Loucy (cell line): Measurements from ENCODE around the gene SERPINF2.

Source experiments
- H2AFZ ChIP-seq: fragments of 200-600 bp; sonication (generic); 2 replicates; pipeline ENCODE4 v1.6.0; 2016; ENCODE audit warnings: antibody characterized with exemption, mild to moderate bottlenecking, low read length, moderate library complexity
- H3F3A ChIP-seq: fragments of 200-600 bp; 2 replicates; pipeline ENCODE4 v1.6.0; 2016; ENCODE audit warnings: antibody characterized with exemption, low read depth, mild to moderate bottlenecking
- H3K27me3 ChIP-seq: fragments of 200-600 bp; sonication (generic); 2 replicates; pipeline ENCODE4 v1.6.1; 2014; ENCODE audit warnings: low read length, mild to moderate bottlenecking; ENCODE audit not compliant: insufficient read depth, poor library complexity, severe bottlenecking
- H3K36me3 ChIP-seq: fragments of 200-600 bp; sonication (generic); 2 replicates; pipeline ENCODE4 v1.6.1; 2016; ENCODE audit warnings: low read length; ENCODE audit not compliant: insufficient read depth
- H3K4me1 ChIP-seq: fragments of 200-600 bp; sonication (generic); 2 replicates; pipeline ENCODE4 v1.5.1; 2014; ENCODE audit warnings: low read length, mild to moderate bottlenecking; ENCODE audit not compliant: insufficient read depth, poor library complexity, severe bottlenecking
- H3K4me2 ChIP-seq: fragments of 200-600 bp; sonication (generic); 2 replicates; pipeline ENCODE4 v1.6.0; 2014; ENCODE audit warnings: antibody characterized with exemption, low read length, low read depth, mild to moderate bottlenecking; ENCODE audit not compliant: poor library complexity, severe bottlenecking
- H3K4me3 ChIP-seq: fragments of 200-600 bp; sonication (generic); 2 replicates; pipeline ENCODE4 v1.5.1; 2014; ENCODE audit warnings: low read length, mild to moderate bottlenecking, mixed read lengths; ENCODE audit not compliant: poor library complexity, severe bottlenecking
- H3K79me2 ChIP-seq: fragments of 200-600 bp; sonication (generic); 2 replicates; pipeline ENCODE4 v1.6.1; 2014; ENCODE audit warnings: low read length; ENCODE audit not compliant: insufficient read depth
- H3K9ac ChIP-seq: fragments of 200-600 bp; sonication (generic); 2 replicates; pipeline ENCODE4 v1.6.0; 2014; ENCODE audit warnings: mild to moderate bottlenecking, low read depth, low read length, moderate library complexity; ENCODE audit not compliant: poor library complexity, severe bottlenecking
- H3K9me2 ChIP-seq: fragments of 200-600 bp; sonication (generic); replicated peaks from 2 replicates; pipeline ENCODE4 v1.6.1; 2016; ENCODE audit warnings: low read depth, low read length, mixed read lengths
- H3K9me3 ChIP-seq: fragments of 200-600 bp; sonication (generic); 2 replicates; pipeline ENCODE4 v1.6.1; 2014; ENCODE audit warnings: mild to moderate bottlenecking, antibody characterized with exemption, low read length, low read depth; ENCODE audit not compliant: insufficient read depth
- H4K20me1 ChIP-seq: fragments of 200-600 bp; sonication (generic); 2 replicates; pipeline ENCODE4 v1.6.0; 2014; ENCODE audit warnings: antibody characterized with exemption, low read length, mild to moderate bottlenecking; ENCODE audit not compliant: insufficient read depth, poor library complexity, severe bottlenecking
- CTCF ChIP-seq: fragments of 200-600 bp; sonication (generic); conservative IDR thresholded peaks from 2 replicates; pipeline ENCODE4 v1.5.1; 2014; ENCODE audit warnings: mild to moderate bottlenecking, antibody characterized with exemption, low read length
- EZH2phosphoT487 ChIP-seq: fragments of 200-600 bp; IDR thresholded peaks from 2 replicates; pipeline ENCODE4 v1.6.1; 2018; ENCODE audit warnings: antibody characterized with exemption, mild to moderate bottlenecking, moderate library complexity, borderline replicate concordance

SERPINF2 gene

GRCh38 chr17:1753767-1754429 is 11.2 kb downstream of the SERPINF2 start:
- no peak overlapping the region for H3K9ac ChIP-seq
- H4K20me1 ChIP-seq: no peaks in the 10 kb centered on the region
- no peak overlapping the region for H3K4me3 ChIP-seq
- H3F3A ChIP-seq: no peaks in the 10 kb centered on the region
- H3K79me2 ChIP-seq: no peaks in the 10 kb centered on the region
- no peaks in the 10 kb centered on the region for H3K9me3 ChIP-seq
- TF ChIP-seq CTCF: no peak
- TF ChIP-seq EZH2phosphoT487: no peak
- no peak overlapping the region for H2AFZ ChIP-seq
- H3K27me3 ChIP-seq: no peaks in the 10 kb centered on the region
- no peaks in the 10 kb centered on the region for H3K4me1 ChIP-seq
- H3K9me2 ChIP-seq: no peaks in the 10 kb centered on the region
- H3K36me3 ChIP-seq: no peaks in the 10 kb centered on the region
- H3K4me2 ChIP-seq: no peak overlapping the region

DNA sequence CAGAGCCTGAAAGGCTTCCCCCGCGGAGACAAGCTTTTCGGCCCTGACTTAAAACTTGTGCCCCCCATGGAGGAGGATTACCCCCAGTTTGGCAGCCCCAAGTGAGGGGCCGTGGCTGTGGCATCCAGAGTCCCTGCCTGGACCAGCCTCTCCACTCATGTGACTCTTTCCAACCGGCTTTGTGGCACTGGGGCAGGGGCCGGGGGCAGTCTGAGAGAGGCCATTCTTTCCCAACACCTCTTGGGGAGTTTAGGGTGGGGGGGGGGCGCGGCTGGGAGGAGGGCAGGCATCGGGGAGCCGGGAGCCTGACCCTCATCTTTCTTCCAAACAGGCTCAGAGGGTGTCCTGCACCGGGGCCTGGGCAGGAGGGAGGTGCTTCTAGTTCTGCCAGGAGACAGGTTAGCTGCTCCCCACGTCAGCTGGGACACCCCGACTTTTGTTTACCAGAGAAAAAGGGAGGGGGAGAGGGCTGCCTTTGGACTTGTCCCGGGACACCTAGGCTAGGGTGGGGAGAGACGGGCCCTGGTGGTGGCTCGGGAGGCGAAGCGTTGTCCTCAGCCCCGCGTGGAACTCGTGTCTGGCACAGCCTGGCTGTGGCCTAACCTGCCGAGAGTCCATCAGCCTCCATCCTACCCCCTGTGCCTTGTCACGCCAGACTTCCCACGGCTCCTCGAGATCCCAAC is 11.9 kb downstream of the SERPINF2 start:
- no peak overlapping the region for H3K9ac ChIP-seq
- no peak overlapping the region for H3K4me2 ChIP-seq
- H3K9me3 ChIP-seq: no peaks in the 10 kb centered on the region
- H3K36me3 ChIP-seq: no peaks in the 10 kb centered on the region
- H3K79me2 ChIP-seq: no peaks in the 10 kb centered on the region
- no peak overlapping the region for H3K4me3 ChIP-seq
- no peaks in the 10 kb centered on the region for H4K20me1 ChIP-seq
- no peaks in the 10 kb centered on the region for H3K9me2 ChIP-seq
- H2AFZ ChIP-seq: no peak overlapping the region
- no peaks in the 10 kb centered on the region for H3F3A ChIP-seq
- TF ChIP-seq EZH2phosphoT487: no peak
- no peak for TF ChIP-seq CTCF
- no peaks in the 10 kb centered on the region for H3K4me1 ChIP-seq
- H3K27me3 ChIP-seq: no peaks in the 10 kb centered on the region

- Histone ChIP-seq H2AFZ (no peak overlapping the region), H3K9ac (no peak overlapping the region), H3K4me2 (no peak overlapping the region), H3K9me2 (no peaks in the 10 kb centered on the region), H4K20me1 (no peaks in the 10 kb centered on the region), H3K4me1 (no peaks in the 10 kb centered on the region), H3K9me3 (no peaks in the 10 kb centered on the region), H3F3A (no peaks in the 10 kb centered on the region), H3K36me3 (no peaks in the 10 kb centered on the region), H3K79me2 (no peaks in the 10 kb centered on the region), H3K27me3 (no peaks in the 10 kb centered on the region), H3K4me3 (no peak overlapping the region)
- no peak for TF ChIP-seq EZH2phosphoT487
- TF ChIP-seq CTCF: no peak
These were observed 12.7 kb downstream of the SERPINF2 start for GRCh38 chr17:1755252-1755826.
